Right cardiac atrium (tissue), 5 donors: ENCODE data around the gene KIF12. TPM values are rescaled to one million over a fixed set of nuclear protein-coding genes. Genes with fewer than 3 reads are reported as not detected.

Experiments used
- ATAC-seq, 2 donors: fragments of 200-7000 bp; cut with Tn5 transposase; one replicate each; pipeline versions ENCODE4 v1.8.0 to v1.9.1; 2020; ENCODE audit warnings: moderate library complexity in 2 of 2, mild to moderate bottlenecking in 1 of 2
- DNase-seq, 3 donors: peaks; one replicate each; pipeline ENCODE4 v3.0.0-alpha.2; 2020
- H3K27ac ChIP-seq: one replicate; pipeline ENCODE4 v1.5.1; 2013; ENCODE audit warnings: mild to moderate bottlenecking, low read length, control low read depth, moderate library complexity
- H3K27me3 ChIP-seq: one replicate; pipeline ENCODE4 v1.6.1; 2013; ENCODE audit not compliant: control insufficient read depth, insufficient read depth
- H3K4me1 ChIP-seq: one replicate; pipeline ENCODE4 v1.6.1; 2013; ENCODE audit warnings: low read length; ENCODE audit not compliant: control insufficient read depth, insufficient read depth
- H3K4me3 ChIP-seq: one replicate; pipeline ENCODE4 v1.5.1; 2013; ENCODE audit warnings: low read length, control low read depth
- H3K9me3 ChIP-seq: one replicate; pipeline ENCODE4 v1.6.1; 2013; ENCODE audit warnings: low read length; ENCODE audit not compliant: control insufficient read depth
- WGBS: extraction: QIAGEN DNeasy Blood & Tissue Kit; methylation state at CpG from one replicate; pipeline ENCODE4 v1.1.7; 2013; 5-methylcytosine and 5-hydroxymethylcytosine counted together
- intact Hi-C, 4 donors: fragments of 100-400 bp; cut with DNase I; formaldehyde crosslinking; loops; one replicate each; pipeline versions ENCODE4 v1.11.0 to v1.14.0; 2022 to 2023
- polyA plus RNA-seq: library from polyadenylated mRNA; stranded (reverse); fragments of 200-250 nt; gene quantifications from one replicate; pipeline ENCODE4 v1.2.3, GENCODE V29; 2013
- total RNA-seq, 4 donors: library from RNA; stranded (reverse); fragmentation: NEBNext Ultra II Directional; extraction: Animal tissue kit (Norgen Biotek cat#: 25700); gene quantifications; one replicate each; pipeline ENCODE4 v1.2.1, GENCODE V29; 2021
- donor health status: healthy with polysubstance abuse.
- donor health status: DM: no; HTN: yes; CAD: no.
- donor health status: DM: no; HTN: no; CAD: no.
- donor health status: DM: no; HTN: yes; CAD: no; lungs with severe emphysema.
- donor health status: DM: yes; HTN: yes; CAD: no.

Gene KIF12
- total and polyA plus RNA-seq, 5 donors, result 0.11 to 0.44 (median 0.23) TPM; not detected in 2

DNA sequence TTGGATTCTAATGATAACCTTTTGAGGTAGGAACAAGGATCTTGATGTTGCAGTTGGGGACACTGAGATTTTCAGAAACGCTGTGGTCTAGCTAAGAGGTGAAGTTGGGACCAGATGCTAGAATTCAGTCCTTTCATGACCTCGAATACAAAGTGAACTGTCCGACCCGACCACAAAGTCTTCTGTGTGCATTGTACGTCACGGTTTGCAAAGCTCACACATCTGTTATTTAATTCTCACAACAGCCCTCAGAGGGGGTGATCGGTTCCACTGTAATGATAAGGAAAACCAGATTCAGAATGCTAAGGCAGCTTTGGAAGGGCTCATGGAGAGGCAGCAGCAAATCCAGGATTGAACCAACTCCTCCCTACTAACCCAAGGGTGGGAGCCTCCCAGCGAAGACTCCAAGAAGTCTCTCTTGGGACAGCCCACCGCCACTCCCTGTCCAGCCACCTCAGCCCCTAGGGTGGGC is 16.6 kb upstream of the KIF12 start:
- no peaks in the 10 kb centered on the region for H3K27me3 ChIP-seq
- no peak overlapping the region for H3K4me3 ChIP-seq
- peak; percentile 9 to 13 for ATAC-seq
- peaks cover 10% of the 10 kb centered on the region for H3K4me1 ChIP-seq
- no peaks in the 10 kb centered on the region for H3K9me3 ChIP-seq
- DNase-seq, result no peak
- intact Hi-C loops, result no loop called here
- no peak overlapping the region for H3K27ac ChIP-seq
- WGBS, result 66% methylated on average over 9 of the region's 9 CpGs

DNA sequence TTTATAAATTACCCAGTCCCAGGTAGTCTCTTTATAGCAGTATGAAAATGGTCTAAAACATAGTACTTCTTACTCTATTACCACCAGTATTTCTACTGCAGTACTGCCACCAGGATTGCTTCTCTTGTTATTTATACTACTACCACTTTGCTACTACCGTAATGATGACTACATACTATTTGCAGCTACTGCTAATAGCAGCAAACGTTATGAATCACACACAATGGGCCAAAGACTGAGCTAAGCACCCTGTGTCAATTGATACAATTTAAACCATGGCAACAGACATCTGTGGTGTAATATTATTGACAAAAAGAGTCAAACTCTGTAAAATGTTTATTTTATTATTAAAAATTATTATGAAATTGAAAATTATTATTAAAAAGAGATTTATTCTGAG is 15.3 kb upstream of the KIF12 start:
- no peak overlapping the region for H3K4me3 ChIP-seq
- intact Hi-C loops, result no loop called here
- no peaks in the 10 kb centered on the region for H3K27me3 ChIP-seq
- DNase-seq (no peak), ATAC-seq (no peak)
- WGBS, result 43% methylated on average over 2 of the region's 2 CpGs
- H3K9me3 ChIP-seq, result no peaks in the 10 kb centered on the region
- H3K27ac ChIP-seq, result no peak overlapping the region
- H3K4me1 ChIP-seq, result peaks cover 10% of the 10 kb centered on the region

DNA sequence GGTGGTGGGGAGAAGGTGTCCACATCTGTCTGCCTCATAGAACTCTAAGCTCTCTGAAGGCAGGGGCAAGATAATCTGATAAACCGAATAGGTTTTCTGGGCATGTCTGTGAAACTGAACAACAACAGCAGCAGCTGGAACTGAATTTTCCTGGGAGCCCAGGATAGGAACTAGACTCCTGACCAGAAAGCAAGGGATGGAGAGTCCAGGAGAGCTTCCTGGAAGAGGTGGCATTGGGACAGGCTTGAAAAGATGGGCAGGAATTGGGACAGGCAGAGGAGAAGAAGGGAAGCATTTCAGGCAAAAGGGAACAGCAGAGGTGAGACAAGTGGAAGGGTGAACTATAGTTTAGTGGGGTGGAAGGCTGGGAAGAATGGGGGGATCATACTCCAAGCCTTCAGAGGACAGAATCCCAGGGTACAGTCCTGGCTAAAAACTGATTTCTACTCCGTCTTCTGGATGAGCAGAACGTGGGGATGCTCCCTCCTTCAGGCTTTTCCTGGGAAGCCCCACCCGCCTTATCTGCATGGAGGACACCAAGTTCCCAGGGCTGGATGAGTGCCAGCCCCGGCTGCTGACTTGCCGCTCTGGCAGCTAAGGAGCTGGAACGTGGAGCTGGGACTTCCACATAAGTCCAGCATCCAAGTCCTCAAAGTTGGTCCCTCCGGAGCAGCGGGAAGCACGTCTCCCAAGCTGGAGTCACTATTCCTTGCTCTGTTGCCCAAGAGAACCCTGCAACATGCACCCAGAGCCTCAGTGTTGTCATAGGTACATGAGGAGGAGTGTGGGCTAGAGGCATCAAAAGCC is 13.9 kb upstream of the KIF12 start:
- intact Hi-C loops, result no loop called here

DNA sequence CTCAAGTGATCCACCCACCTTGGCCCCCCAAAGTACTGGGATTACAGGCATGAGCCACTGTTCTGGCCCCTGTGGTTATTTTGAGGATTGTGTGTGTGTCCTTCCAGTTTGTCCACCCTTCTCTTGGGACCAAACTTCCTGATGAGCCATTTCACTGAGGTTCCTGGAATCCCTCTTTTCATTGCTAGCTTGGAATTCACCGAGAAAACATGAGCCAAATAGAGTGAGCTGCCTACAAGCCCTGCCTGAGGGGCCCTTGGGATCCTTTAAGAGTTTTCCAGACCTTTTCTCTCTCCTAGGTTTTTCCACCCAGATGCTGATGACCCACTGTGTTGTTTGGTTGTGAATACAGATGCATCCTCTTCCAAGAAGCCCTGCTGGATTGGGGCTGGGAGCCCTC is 13.2 kb upstream of the KIF12 start:
- H3K27me3 ChIP-seq, result no peaks in the 10 kb centered on the region
- peak in 1 of 2 donors; percentile 9 for ATAC-seq
- intact Hi-C loops, result no loop called here
- WGBS, result 47% methylated on average over 1 of the region's 1 CpG
- no peak overlapping the region for H3K4me3 ChIP-seq
- peaks cover 10% of the 10 kb centered on the region for H3K4me1 ChIP-seq
- H3K9me3 ChIP-seq, result no peaks in the 10 kb centered on the region
- no peak for DNase-seq
- peak overlapping the region; percentile 55 for H3K27ac ChIP-seq

More for the DNA sequence above, 13.9 kb upstream of the KIF12 start:
- ATAC-seq (peak; percentile 77 to 80), DNase-seq (peak; percentile 90 to 97 (median 94))
- Histone ChIP-seq H3K4me1 (peaks cover 10% of the 10 kb centered on the region), H3K4me3 (no peak overlapping the region), H3K27me3 (no peaks in the 10 kb centered on the region), H3K9me3 (no peaks in the 10 kb centered on the region), H3K27ac (peak overlapping the region; percentile 55)
- 15% methylated on average over 10 of the region's 10 CpGs for WGBS

DNA sequence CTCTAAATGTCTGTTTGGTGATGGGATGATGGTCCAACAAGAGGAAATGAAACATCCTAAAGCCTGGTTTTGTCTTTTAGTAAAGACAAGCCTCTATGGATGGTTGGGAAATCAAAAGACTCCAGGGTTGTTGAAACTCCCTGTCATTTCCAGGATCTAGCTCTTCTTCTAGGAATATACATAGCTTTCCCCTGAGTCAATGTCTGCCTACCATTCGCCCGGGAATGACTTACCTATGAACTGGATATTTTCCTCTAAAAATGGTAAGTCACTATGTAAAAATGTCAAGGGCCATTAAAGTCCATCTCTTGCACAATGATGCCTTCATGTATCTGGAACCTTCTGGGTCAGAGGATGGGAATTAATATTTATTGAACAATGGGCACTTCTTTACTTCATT is 11.1 kb upstream of the KIF12 start:
- Histone ChIP-seq H3K27me3 (no peaks in the 10 kb centered on the region), H3K27ac (no peak overlapping the region), H3K4me1 (peaks cover 5% of the 10 kb centered on the region), H3K4me3 (no peak overlapping the region), H3K9me3 (no peaks in the 10 kb centered on the region)
- intact Hi-C loops, result no loop called here
- 86% methylated on average over 2 of the region's 2 CpGs for WGBS
- DNase-seq, result no peak
- ATAC-seq, result no peak

DNA sequence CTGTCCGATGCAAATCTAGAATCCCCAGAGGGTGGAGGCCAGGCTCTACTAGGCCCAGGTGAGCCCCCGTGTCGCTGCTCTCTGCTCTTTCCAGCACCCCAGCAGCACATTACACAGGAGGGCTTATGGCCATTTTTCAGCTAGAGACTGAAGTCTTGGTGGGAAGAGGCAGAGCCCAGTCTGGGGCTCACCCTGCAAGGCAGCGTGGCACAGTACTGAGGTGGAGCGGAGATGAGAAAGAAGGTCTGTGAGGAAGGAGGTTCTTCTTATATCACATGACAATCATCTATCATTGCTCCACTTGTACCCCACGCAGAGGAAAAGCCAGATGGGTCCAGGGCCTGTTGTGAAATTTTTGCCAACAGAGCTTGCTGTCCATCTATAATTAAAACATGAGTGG is 10.0 kb upstream of the KIF12 start:
- no peaks in the 10 kb centered on the region for H3K27me3 ChIP-seq
- no peaks in the 10 kb centered on the region for H3K9me3 ChIP-seq
- intact Hi-C loops, result loop anchor here (2.0 to 5.0 kb wide), 4 partner anchors 43 to 183 kb away; no protein-coding TSS in a partner anchor
- ATAC-seq (no peak), DNase-seq (no peak)
- H3K4me3 ChIP-seq, result no peak overlapping the region
- H3K4me1 ChIP-seq, result peaks cover 5% of the 10 kb centered on the region
- H3K27ac ChIP-seq, result no peak overlapping the region
- WGBS, result 92% methylated on average over 6 of the region's 6 CpGs

DNA sequence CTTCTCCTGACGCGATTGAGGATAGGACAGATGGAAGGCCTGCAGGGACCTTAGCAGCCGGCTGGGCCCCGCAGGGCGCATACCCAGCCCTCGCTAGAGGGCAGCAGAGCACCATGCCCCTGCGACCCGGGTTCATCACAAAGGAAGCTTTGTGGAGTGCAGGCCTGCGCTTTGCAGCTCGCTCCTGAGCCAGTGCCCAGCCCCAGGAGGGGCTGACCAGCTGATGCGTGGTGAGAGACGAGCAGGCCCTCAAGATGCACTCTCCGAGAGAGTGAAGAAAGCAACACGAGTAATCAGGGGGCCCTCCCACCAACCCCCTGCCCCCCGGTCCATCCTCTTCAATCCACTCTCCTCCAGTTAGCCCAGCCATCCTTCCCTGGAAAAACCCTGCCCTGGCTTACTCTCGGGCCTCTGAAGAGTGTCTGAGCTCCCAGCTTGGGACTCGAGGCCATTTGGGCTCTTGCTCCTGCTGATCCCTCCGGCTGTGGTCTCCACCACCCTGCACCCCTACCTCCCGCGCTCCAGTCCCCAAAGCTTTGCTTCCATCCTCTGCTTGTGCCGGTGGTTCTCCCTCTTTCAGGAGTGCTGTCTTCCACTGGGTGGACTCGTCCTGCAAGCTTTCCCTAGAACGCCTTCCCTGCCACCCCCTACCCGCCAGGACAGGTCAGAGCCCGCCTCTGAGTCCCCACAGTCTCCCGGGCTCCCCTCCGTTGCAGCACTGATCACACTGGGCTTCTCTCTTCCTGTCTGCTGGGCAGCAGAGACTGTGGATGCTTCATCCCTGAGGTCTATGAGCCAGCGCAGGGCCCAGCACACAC is 9.1 kb upstream of the KIF12 start:
- Histone ChIP-seq H3K9me3 (no peaks in the 10 kb centered on the region), H3K4me1 (peaks cover 2% of the 10 kb centered on the region), H3K4me3 (no peak overlapping the region), H3K27ac (no peak overlapping the region), H3K27me3 (no peaks in the 10 kb centered on the region)
- DNase-seq (peak; percentile 81 to 94 (median 93)), ATAC-seq (peak; percentile 95 to 97)
- intact Hi-C loops, result loop anchor here (2.0 to 5.0 kb wide), 4 partner anchors 44 to 184 kb away; no protein-coding TSS in a partner anchor
- 42% methylated on average over 28 of the region's 28 CpGs for WGBS

DNA sequence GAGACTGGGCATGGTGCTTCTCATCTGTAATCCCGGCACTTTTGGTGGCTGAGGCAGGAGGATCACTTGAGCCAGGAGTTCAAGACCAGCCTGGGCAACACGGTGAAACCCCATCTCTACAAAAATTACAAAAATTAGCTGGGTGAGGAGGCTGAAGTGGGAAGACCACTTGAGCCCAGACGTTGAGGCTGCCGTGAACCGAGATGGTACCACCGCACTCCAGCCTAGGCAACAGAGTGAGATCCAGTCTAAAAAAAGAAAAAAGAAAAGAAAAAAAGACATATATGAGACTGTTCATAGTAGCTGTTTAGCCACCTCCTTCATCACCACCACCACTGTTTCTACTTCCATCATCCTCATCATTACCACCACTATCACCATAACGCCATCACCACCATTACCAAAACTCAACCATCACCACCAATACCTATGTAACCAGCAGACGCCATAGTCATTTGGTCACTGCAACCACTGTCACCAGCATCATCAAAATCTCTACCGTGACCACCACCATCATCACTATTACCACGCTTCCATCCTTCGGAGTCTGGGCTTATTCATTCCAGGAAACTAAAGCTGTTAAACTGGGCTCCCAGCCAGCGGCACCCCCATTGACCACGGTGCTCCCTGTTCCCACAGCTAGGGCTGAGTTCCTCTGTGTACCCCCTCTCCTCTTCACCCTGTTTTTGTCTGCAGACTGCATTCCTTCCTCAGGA is 8.4 kb upstream of the KIF12 start:
- H3K27me3 ChIP-seq, result no peaks in the 10 kb centered on the region
- peak in 1 of 3 donors; percentile 56 for DNase-seq
- intact Hi-C loops, result loop anchor here (2.0 to 5.0 kb wide), 4 partner anchors 45 to 185 kb away; no protein-coding TSS in a partner anchor
- no peaks in the 10 kb centered on the region for H3K9me3 ChIP-seq
- ATAC-seq, result no peak
- no peak overlapping the region for H3K27ac ChIP-seq
- H3K4me3 ChIP-seq, result no peak overlapping the region
- H3K4me1 ChIP-seq, result no peaks in the 10 kb centered on the region
- WGBS, result 63% methylated on average over 13 of the region's 13 CpGs

DNA sequence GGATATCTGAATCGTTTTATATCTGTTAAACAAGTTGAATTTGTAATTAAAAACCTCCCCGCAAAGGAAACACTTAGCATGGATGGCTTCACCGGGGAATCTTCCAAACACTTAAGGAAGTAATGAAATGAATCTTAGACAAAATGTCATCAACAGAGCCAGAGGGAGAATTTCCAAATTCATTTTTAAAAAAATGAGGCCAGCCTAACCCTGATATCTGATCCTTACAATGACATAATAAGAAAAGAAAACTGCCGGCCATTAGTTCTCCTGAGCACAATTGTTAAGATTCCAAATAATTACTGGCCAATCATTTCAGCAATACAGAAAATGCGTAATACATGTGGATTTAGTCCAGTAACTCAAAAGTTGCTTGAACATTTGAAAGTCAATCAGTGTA is 6.1 kb upstream of the KIF12 start:
- 49% methylated on average over 5 of the region's 5 CpGs for WGBS
- DNase-seq, result no peak
- no peaks in the 10 kb centered on the region for H3K27me3 ChIP-seq

DNA sequence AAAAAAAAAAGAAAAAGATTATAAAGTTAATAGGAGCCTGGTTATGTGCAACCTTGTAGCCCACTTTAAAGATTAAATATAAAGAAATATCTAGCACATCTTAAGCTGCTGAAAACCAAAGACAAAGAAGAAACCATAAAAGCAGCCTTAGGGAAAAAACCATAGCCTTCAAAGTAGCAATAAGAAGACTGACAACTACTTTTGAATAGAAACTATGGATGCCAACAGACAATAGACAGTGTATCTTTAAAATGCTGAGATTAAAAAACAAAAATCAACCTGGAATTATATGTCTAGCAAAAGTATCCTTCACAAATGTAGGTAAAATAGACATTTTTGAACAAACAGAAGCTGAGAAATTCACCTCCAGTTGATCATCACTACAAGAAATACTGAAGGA is 3.4 kb upstream of the KIF12 start:
- intact Hi-C loops, result no loop called here

More for the DNA sequence above, 6.1 kb upstream of the KIF12 start:
- no peaks in the 10 kb centered on the region for H3K4me1 ChIP-seq
- H3K27ac ChIP-seq, result no peak overlapping the region
- ATAC-seq, result no peak
- intact Hi-C loops, result loop anchor here in 3 of 4 donors (5.0 kb wide), 2 partner anchors 47 to 187 kb away; no protein-coding TSS in a partner anchor
- no peaks in the 10 kb centered on the region for H3K9me3 ChIP-seq
- no peak overlapping the region for H3K4me3 ChIP-seq

More for the DNA sequence above, 3.4 kb upstream of the KIF12 start:
- no peak for DNase-seq
- Histone ChIP-seq H3K27ac (no peak overlapping the region), H3K4me1 (no peaks in the 10 kb centered on the region), H3K9me3 (no peaks in the 10 kb centered on the region), H3K4me3 (no peak overlapping the region), H3K27me3 (no peaks in the 10 kb centered on the region)
- no peak for ATAC-seq
